Myocyte (in vitro differentiated cells): ENCODE measurements around the gene GRN. TPM values are rescaled to one million over a fixed set of nuclear protein-coding genes. Genes with fewer than 3 reads are reported as not detected.
A peak's percentile ranks its signal among the peaks of the same experiment; 100 is the strongest.
"Not testable (repeated sequence)": the region's sequence is repeated elsewhere in the genome, so short reads cannot be mapped to it uniquely, and the experiment has no call there.

Source experiments
- DNase-seq: peaks from one replicate; pipeline ENCODE4 v3.0.0-alpha.2; 2012; ENCODE audit warnings: low read depth
- total RNA-seq: library from RNA; depleted of rRNA; stranded (reverse); fragments of >200 nt; gene quantifications from 2 replicates; pipeline ENCODE4 v1.2.3, GENCODE V29; 2014

GRN gene
- total RNA-seq, 1 donor from 2014 or later: 337 TPM

GRCh38 chr17:44381810-44382305 is 36.8 kb downstream of the GRN start:
- no peak for DNase-seq

- DNase-seq: no peak
Observed at GRCh38 chr17:44382917-44383316, 37.8 kb downstream of the GRN start.

GRCh38 chr17:44383363-44383762 is 38.3 kb downstream of the GRN start:
- DNase-seq: no peak

GRCh38 chr17:44383861-44384260 is 38.8 kb downstream of the GRN start:
- no peak for DNase-seq

- DNase-seq: no peak
Observed at GRCh38 chr17:44384281-44384822, 39.2 kb downstream of the GRN start.

- peak; percentile 24 for DNase-seq
Observed at GRCh38 chr17:44384823-44385286, 39.8 kb downstream of the GRN start.

- peak; percentile 65 for DNase-seq
Observed at GRCh38 chr17:44385287-44386181, 40.4 kb downstream of the GRN start.

GRCh38 chr17:44386182-44386525 is 41.1 kb downstream of the GRN start:
- no peak for DNase-seq

- DNase-seq: no peak
Observed at GRCh38 chr17:44387804-44388203, 42.7 kb downstream of the GRN start.

GRCh38 chr17:44389281-44389680 is 44.2 kb downstream of the GRN start, which contains the start of gene ITGA2B:
Gene ITGA2B (minus strand): TSS chr17:44389649. CDS start chr17:44389473, 176 bp downstream.
- no peak for DNase-seq

GRCh38 chr17:44389723-44390202 is 44.7 kb downstream of the GRN start:
- DNase-seq: no peak

- no peak for DNase-seq
Observed at GRCh38 chr17:44390250-44390870, 45.3 kb downstream of the GRN start.

- DNase-seq: not testable (repeated sequence)
Observed at GRCh38 chr17:44394112-44394511, 49.0 kb downstream of the GRN start.

GRCh38 chr17:44394833-44395232 is 49.7 kb downstream of the GRN start:
- no peak for DNase-seq

GRCh38 chr17:44396946-44397345 is 51.8 kb downstream of the GRN start:
- no peak for DNase-seq

- no peak for DNase-seq
Observed at GRCh38 chr17:44397479-44398440, 52.7 kb downstream of the GRN start.

- no peak for DNase-seq
Observed at GRCh38 chr17:44398692-44399691, 53.9 kb downstream of the GRN start.

GRCh38 chr17:44400226-44400847 is 55.2 kb downstream of the GRN start:
- peak; percentile 45 for DNase-seq
